ENCODE measurements around the gene GLT8D1. TPM values are rescaled to one million over a fixed set of nuclear protein-coding genes. Genes with fewer than 3 reads are reported as not detected.
A peak's percentile ranks its signal among the peaks of the same experiment; 100 is the strongest.

GLT8D1 gene
- total and polyA plus RNA-seq, 2 experiments from 2014 or later: 30.0 to 40.8 TPM

DNA sequence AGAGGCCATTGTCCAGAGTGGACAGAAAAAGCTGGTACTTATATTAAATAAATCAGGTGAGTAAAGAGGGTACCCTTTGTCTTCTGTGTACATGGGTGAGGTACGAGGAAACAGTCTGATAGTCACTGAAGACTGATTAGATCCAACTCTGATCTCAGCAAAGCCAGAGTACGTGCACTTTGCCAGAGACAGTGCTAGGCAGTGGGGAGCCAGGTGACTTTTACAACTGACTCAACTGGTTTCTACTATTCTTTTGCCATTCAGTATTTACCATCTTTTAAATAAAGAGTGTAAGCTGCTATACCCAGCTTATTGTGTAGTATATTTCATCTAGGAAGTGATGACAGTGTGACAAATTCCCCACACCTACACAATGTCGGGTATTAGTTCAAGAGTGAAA is 16.4 kb downstream of the GLT8D1 start:
- Histone ChIP-seq H3K36me3 (ENCODE audit: insufficient read depth) (peaks cover 69% of the 10 kb centered on the region), H3K79me2 (replicated peaks; ENCODE audit: insufficient read depth) (peaks cover 62% of the 10 kb centered on the region)
- no peak for TF ChIP-seq EZH2 (IDR thresholded peaks at IDR 0.05; ENCODE audit: low read depth, unreplicated experiment)
- TF ChIP-seq JUNB (IDR thresholded peaks at IDR 0.05; ENCODE audit: unreplicated experiment): no peak
- TF ChIP-seq ZNF114 (CRISPR knock-in tag; IDR thresholded peaks at IDR 0.05): no peak
- TF ChIP-seq NANOG (IDR thresholded peaks at IDR 0.05; ENCODE audit: borderline replicate concordance): no peak
- TF ChIP-seq POLR2AphosphoS5 (IDR thresholded peaks at IDR 0.05; ENCODE audit: low read depth): no peak
- TF ChIP-seq CREB1 (CRISPR knock-in tag; IDR thresholded peaks at IDR 0.05; ENCODE audit: low read depth): no peak
- no peak for TF ChIP-seq EZH2phosphoT487 (IDR thresholded peaks at IDR 0.05; ENCODE audit: unreplicated experiment)

DNA sequence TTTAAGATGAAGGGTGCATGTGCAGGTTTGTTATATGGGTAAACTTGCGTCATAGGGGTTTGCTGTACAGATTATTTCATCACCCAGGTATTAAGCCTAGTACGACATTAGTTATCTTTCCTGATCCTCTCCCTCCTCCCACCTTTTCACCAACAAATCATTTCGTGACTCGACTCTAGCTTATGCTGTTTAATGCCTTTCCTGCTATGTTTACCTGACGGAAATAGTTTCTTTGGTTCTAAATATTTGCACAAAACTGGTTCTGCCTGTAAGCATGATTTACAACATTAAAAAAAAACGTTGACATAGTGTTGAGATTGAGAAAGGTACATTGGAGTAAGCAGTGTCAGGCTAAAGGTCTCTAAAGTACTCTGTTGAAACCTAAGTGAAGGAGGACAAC is 17.3 kb downstream of the GLT8D1 start:
- Mint-ChIP-seq H3K36me3 (ENCODE audit: low read depth) (peaks cover 79% of the 10 kb centered on the region), H3K9me3 (no peaks in the 10 kb centered on the region), H3K4me3 (peak overlapping the region; percentile 99; the same call in 2 of the 3 replicates), H3K27ac (no peak overlapping the region), H3K4me1 (peaks cover 12% of the 10 kb centered on the region), H3K27me3 (ENCODE audit: insufficient read depth, low read depth, poor library complexity) (peaks cover 11% of the 10 kb centered on the region)
- peak overlapping the region; percentile 8; the same call in 1 of the 2 replicates for H3K27ac ChIP-seq (ENCODE audit: low read depth)
- H3K4me3 ChIP-seq: no peak overlapping the region
- peaks cover 61% of the 10 kb centered on the region for H3K36me3 ChIP-seq (ENCODE audit: insufficient read depth)
- DNase-seq (ENCODE audit: low spot score): no peak
- H3K4me2 ChIP-seq: no peak overlapping the region
- ATAC-seq: no peak
- H3F3A ChIP-seq (replicated peaks; ENCODE audit: low read depth): peaks cover 54% of the 10 kb centered on the region
- H4K20me1 ChIP-seq (replicated peaks; ENCODE audit: insufficient read depth): peaks cover 24% of the 10 kb centered on the region
- H3K9me2 ChIP-seq (ENCODE audit: insufficient read depth): no peaks in the 10 kb centered on the region
- H3K4me1 ChIP-seq (ENCODE audit: insufficient read depth): peaks cover 12% of the 10 kb centered on the region; the same call in 1 of the 2 replicates
- H3K79me2 ChIP-seq (replicated peaks; ENCODE audit: insufficient read depth): peaks cover 71% of the 10 kb centered on the region
- H3K27me3 ChIP-seq (ENCODE audit: insufficient read depth): no peaks in the 10 kb centered on the region
- no peak overlapping the region for H2AFZ ChIP-seq
- TF ChIP-seq, protein P1, sequence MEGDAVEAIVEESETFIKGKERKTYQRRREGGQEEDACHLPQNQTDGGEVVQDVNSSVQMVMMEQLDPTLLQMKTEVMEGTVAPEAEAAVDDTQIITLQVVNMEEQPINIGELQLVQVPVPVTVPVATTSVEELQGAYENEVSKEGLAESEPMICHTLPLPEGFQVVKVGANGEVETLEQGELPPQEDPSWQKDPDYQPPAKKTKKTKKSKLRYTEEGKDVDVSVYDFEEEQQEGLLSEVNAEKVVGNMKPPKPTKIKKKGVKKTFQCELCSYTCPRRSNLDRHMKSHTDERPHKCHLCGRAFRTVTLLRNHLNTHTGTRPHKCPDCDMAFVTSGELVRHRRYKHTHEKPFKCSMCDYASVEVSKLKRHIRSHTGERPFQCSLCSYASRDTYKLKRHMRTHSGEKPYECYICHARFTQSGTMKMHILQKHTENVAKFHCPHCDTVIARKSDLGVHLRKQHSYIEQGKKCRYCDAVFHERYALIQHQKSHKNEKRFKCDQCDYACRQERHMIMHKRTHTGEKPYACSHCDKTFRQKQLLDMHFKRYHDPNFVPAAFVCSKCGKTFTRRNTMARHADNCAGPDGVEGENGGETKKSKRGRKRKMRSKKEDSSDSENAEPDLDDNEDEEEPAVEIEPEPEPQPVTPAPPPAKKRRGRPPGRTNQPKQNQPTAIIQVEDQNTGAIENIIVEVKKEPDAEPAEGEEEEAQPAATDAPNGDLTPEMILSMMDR (conservative IDR thresholded peaks at IDR 0.05; ENCODE audit: low read depth in 2 of 2): no peak
- TF ChIP-seq EZH2phosphoT487 (IDR thresholded peaks at IDR 0.05; ENCODE audit: unreplicated experiment) (no peak), POLR2AphosphoS5 (IDR thresholded peaks at IDR 0.05; ENCODE audit: low read depth) (no peak), NANOG (IDR thresholded peaks at IDR 0.05; ENCODE audit: borderline replicate concordance) (no peak)
- TF ChIP-seq, protein P2, sequence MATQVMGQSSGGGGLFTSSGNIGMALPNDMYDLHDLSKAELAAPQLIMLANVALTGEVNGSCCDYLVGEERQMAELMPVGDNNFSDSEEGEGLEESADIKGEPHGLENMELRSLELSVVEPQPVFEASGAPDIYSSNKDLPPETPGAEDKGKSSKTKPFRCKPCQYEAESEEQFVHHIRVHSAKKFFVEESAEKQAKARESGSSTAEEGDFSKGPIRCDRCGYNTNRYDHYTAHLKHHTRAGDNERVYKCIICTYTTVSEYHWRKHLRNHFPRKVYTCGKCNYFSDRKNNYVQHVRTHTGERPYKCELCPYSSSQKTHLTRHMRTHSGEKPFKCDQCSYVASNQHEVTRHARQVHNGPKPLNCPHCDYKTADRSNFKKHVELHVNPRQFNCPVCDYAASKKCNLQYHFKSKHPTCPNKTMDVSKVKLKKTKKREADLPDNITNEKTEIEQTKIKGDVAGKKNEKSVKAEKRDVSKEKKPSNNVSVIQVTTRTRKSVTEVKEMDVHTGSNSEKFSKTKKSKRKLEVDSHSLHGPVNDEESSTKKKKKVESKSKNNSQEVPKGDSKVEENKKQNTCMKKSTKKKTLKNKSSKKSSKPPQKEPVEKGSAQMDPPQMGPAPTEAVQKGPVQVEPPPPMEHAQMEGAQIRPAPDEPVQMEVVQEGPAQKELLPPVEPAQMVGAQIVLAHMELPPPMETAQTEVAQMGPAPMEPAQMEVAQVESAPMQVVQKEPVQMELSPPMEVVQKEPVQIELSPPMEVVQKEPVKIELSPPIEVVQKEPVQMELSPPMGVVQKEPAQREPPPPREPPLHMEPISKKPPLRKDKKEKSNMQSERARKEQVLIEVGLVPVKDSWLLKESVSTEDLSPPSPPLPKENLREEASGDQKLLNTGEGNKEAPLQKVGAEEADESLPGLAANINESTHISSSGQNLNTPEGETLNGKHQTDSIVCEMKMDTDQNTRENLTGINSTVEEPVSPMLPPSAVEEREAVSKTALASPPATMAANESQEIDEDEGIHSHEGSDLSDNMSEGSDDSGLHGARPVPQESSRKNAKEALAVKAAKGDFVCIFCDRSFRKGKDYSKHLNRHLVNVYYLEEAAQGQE (IDR thresholded peaks at IDR 0.05; ENCODE audit: unreplicated experiment): no peak
- TF ChIP-seq, protein P3, sequence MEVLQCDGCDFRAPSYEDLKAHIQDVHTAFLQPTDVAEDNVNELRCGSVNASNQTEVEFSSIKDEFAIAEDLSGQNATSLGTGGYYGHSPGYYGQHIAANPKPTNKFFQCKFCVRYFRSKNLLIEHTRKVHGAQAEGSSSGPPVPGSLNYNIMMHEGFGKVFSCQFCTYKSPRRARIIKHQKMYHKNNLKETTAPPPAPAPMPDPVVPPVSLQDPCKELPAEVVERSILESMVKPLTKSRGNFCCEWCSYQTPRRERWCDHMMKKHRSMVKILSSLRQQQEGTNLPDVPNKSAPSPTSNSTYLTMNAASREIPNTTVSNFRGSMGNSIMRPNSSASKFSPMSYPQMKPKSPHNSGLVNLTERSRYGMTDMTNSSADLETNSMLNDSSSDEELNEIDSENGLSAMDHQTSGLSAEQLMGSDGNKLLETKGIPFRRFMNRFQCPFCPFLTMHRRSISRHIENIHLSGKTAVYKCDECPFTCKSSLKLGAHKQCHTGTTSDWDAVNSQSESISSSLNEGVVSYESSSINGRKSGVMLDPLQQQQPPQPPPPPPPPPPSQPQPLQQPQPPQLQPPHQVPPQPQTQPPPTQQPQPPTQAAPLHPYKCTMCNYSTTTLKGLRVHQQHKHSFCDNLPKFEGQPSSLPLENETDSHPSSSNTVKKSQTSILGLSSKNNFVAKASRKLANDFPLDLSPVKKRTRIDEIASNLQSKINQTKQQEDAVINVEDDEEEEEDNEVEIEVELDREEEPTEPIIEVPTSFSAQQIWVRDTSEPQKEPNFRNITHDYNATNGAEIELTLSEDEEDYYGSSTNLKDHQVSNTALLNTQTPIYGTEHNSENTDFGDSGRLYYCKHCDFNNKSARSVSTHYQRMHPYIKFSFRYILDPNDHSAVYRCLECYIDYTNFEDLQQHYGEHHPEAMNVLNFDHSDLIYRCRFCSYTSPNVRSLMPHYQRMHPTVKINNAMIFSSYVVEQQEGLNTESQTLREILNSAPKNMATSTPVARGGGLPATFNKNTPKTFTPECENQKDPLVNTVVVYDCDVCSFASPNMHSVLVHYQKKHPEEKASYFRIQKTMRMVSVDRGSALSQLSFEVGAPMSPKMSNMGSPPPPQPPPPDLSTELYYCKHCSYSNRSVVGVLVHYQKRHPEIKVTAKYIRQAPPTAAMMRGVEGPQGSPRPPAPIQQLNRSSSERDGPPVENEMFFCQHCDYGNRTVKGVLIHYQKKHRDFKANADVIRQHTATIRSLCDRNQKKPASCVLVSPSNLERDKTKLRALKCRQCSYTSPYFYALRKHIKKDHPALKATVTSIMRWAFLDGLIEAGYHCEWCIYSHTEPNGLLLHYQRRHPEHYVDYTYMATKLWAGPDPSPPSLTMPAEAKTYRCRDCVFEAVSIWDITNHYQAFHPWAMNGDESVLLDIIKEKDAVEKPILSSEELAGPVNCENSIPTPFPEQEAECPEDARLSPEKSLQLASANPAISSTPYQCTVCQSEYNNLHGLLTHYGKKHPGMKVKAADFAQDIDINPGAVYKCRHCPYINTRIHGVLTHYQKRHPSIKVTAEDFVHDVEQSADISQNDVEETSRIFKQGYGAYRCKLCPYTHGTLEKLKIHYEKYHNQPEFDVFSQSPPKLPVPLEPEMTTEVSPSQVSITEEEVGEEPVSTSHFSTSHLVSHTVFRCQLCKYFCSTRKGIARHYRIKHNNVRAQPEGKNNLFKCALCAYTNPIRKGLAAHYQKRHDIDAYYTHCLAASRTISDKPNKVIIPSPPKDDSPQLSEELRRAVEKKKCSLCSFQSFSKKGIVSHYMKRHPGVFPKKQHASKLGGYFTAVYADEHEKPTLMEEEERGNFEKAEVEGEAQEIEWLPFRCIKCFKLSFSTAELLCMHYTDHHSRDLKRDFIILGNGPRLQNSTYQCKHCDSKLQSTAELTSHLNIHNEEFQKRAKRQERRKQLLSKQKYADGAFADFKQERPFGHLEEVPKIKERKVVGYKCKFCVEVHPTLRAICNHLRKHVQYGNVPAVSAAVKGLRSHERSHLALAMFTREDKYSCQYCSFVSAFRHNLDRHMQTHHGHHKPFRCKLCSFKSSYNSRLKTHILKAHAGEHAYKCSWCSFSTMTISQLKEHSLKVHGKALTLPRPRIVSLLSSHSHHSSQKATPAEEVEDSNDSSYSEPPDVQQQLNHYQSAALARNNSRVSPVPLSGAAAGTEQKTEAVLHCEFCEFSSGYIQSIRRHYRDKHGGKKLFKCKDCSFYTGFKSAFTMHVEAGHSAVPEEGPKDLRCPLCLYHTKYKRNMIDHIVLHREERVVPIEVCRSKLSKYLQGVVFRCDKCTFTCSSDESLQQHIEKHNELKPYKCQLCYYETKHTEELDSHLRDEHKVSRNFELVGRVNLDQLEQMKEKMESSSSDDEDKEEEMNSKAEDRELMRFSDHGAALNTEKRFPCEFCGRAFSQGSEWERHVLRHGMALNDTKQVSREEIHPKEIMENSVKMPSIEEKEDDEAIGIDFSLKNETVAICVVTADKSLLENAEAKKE (CRISPR knock-in tag; IDR thresholded peaks at IDR 0.05): no peak

More for the DNA sequence above, 16.4 kb downstream of the GLT8D1 start:
- ATAC-seq: no peak
- peak overlapping the region; percentile 62; the same call in 1 of the 2 replicates for H3K27ac Mint-ChIP-seq
- H4K20me1 ChIP-seq (replicated peaks; ENCODE audit: insufficient read depth): peaks cover 33% of the 10 kb centered on the region
- no peak overlapping the region for H3K4me3 Mint-ChIP-seq
- peaks cover 11% of the 10 kb centered on the region for H3K27me3 Mint-ChIP-seq (ENCODE audit: insufficient read depth, low read depth, poor library complexity)
- no peak overlapping the region for H2AFZ ChIP-seq
- H3F3A ChIP-seq (replicated peaks; ENCODE audit: low read depth): peaks cover 61% of the 10 kb centered on the region
- no peaks in the 10 kb centered on the region for H3K27me3 ChIP-seq (ENCODE audit: insufficient read depth)
- peaks cover 12% of the 10 kb centered on the region; the same call in 1 of the 2 replicates for H3K4me1 ChIP-seq (ENCODE audit: insufficient read depth)
- peaks cover 11% of the 10 kb centered on the region for H3K4me1 Mint-ChIP-seq
- peaks cover 87% of the 10 kb centered on the region for H3K36me3 Mint-ChIP-seq (ENCODE audit: low read depth)
- no peaks in the 10 kb centered on the region for H3K9me2 ChIP-seq (ENCODE audit: insufficient read depth)
- no peak overlapping the region for H3K4me2 ChIP-seq
- no peak overlapping the region for H3K4me3 ChIP-seq
- peak overlapping the region; percentile 3; the same call in 1 of the 2 replicates for H3K27ac ChIP-seq (ENCODE audit: low read depth)
- no peaks in the 10 kb centered on the region for H3K9me3 Mint-ChIP-seq
- DNase-seq (ENCODE audit: low spot score): no peak

All from GM23338 (cell line).